GM12878 (cell line): Measurements from ENCODE around the gene ASH1L. TPM values are rescaled to one million over a fixed set of nuclear protein-coding genes. Genes with fewer than 3 reads are reported as not detected.

Experiments
- ATAC-seq: fragments of 200-7000 bp; cut with Tn5 transposase; 3 replicates; pipeline ENCODE4 v1.9.1; 2020; ENCODE audit warnings: mild to moderate bottlenecking, moderate library complexity
- BruUV-seq: library from RNA; stranded (reverse); fragments of 400-500 nt; replicated peaks from 2 replicates; lab custom pipeline; 2021; lab: Mats Ljungman, UMichigan
- CTCF ChIA-PET: fragments of 300-600 bp; sonication (Branson Sonifier 250); formaldehyde crosslinking; extraction: SDS; loops from one replicate; lab custom pipeline; 2021; ENCODE audit warnings: inconsistent platforms; lab: Yijun Ruan, JAX
- POLR2A ChIA-PET: fragments of 350-600 bp; formaldehyde crosslinking; extraction: SDS; loops from one replicate; lab custom pipeline; 2021; ENCODE audit warnings: inconsistent platforms; lab: Charles Lee
- RAD21 ChIA-PET: fragments of 300-600 bp; sonication (Branson Sonifier 250); formaldehyde crosslinking; loops from one replicate; lab custom pipeline; 2023; ENCODE audit warnings: antibody characterized with exemption; ENCODE audit not compliant: unreplicated experiment; lab: Charles Lee
- SMC1A ChIA-PET: fragments of 300-600 bp; sonication (Branson Sonifier 250); formaldehyde crosslinking; loops from one replicate; lab custom pipeline; 2023; ENCODE audit not compliant: unreplicated experiment, uncharacterized antibody; lab: Charles Lee
- DNase-seq: peaks from one replicate; pipeline ENCODE4 v3.0.0-alpha.2; 2011; ENCODE audit warnings: low read depth, low spot score
- FAIRE-seq: peaks from 3 replicates; lab custom pipeline; 2011; peaks lifted over from hg19 to GRCh38; lab: Jason Lieb, UNC
- H2AFZ ChIP-seq: 2 replicates; pipeline ENCODE4 v1.6.0; 2011; ENCODE audit warnings: low read depth, low read length, control low read depth; ENCODE audit not compliant: control insufficient read depth
- H3K27ac ChIP-seq: 2 replicates; pipeline ENCODE4 v1.5.1; 2011; ENCODE audit warnings: control low read depth; ENCODE audit not compliant: control insufficient read depth, insufficient read depth
- H3K27me3 ChIP-seq, 2 experiments: replicated peaks in 1 of 2; 2 replicates each; pipeline versions ENCODE4 v1.6.0 to v1.6.1; 2011; ENCODE audit warnings: low read length in 1 of 2; ENCODE audit not compliant: control insufficient read depth in 2 of 2, insufficient read depth in 2 of 2
- H3K36me3 ChIP-seq, 2 experiments: 2 replicates each; pipeline ENCODE4 v1.5.1; 2011; ENCODE audit warnings: low read length in 1 of 2; ENCODE audit not compliant: control insufficient read depth in 2 of 2, insufficient read depth in 2 of 2
- H3K4me1 ChIP-seq: 2 replicates; pipeline ENCODE4 v1.6.1; 2011; ENCODE audit warnings: mild to moderate bottlenecking, low read length, moderate library complexity, mixed read lengths; ENCODE audit not compliant: control insufficient read depth, insufficient read depth
- H3K4me2 ChIP-seq: 2 replicates; pipeline ENCODE4 v1.6.0; 2011; ENCODE audit warnings: control low read depth; ENCODE audit not compliant: control insufficient read depth, insufficient read depth
- H3K4me3 ChIP-seq: fragments of 200-600 bp; sonication (generic); 2 replicates; pipeline ENCODE4 v1.5.1; 2016
- H3K79me2 ChIP-seq: 2 replicates; pipeline ENCODE4 v1.6.0; 2011; ENCODE audit warnings: low read length; ENCODE audit not compliant: control insufficient read depth, insufficient read depth
- H3K9ac ChIP-seq: 2 replicates; pipeline ENCODE4 v1.8.0; 2011; ENCODE audit warnings: low read length, control low read depth, mixed read lengths; ENCODE audit not compliant: control insufficient read depth, insufficient read depth
- H3K9me3 ChIP-seq: replicated peaks from 3 replicates; pipeline ENCODE4 v1.5.1; 2011; ENCODE audit warnings: mild to moderate bottlenecking, low read length; ENCODE audit not compliant: control insufficient read depth, insufficient read depth
- H4K20me1 ChIP-seq: 2 replicates; pipeline ENCODE4 v1.6.0; 2011; ENCODE audit not compliant: control insufficient read depth, insufficient read depth
- CHD4 ChIP-seq: fragments of 200-600 bp; sonication (generic); IDR thresholded peaks from 2 replicates; pipeline ENCODE4 v1.6.1; 2016; ENCODE audit warnings: mild to moderate bottlenecking
- USF1 ChIP-seq: IDR thresholded peaks from 2 replicates; pipeline ENCODE4 v1.6.1; 2011; ENCODE audit warnings: borderline replicate concordance, low read depth, mild to moderate bottlenecking, moderate library complexity, mixed read lengths, low read length; ENCODE audit not compliant: insufficient read depth; ENCODE audit errors: extremely low read length
- WGBS: methylation state at CpG from one replicate; pipeline ENCODE4 v1.1.6; 2016; ENCODE audit warnings: low lambda C conversion rate; ENCODE audit not compliant: insufficient replicate concordance, insufficient coverage; ENCODE audit errors: missing lambda C conversion rate; 5-methylcytosine and 5-hydroxymethylcytosine counted together
- in situ Hi-C: fragments of 300-500 bp; cut with MboI; formaldehyde crosslinking; loops from 9 replicates; pipeline ENCODE4 v1.14.3; 2018; ENCODE audit warnings: mixed read lengths
- intact Hi-C: fragments of 100-400 bp; cut with micrococcal nuclease; formaldehyde crosslinking; loops from one replicate; pipeline ENCODE4 v1.14.2; 2022; ENCODE audit not compliant: unreplicated experiment
- polyA plus RNA-seq, 11 experiments: library from polyadenylated mRNA; depleted of rRNA in 4 of 11; unstranded in 6 of 11; stranded (reverse) in 5 of 11; fragments of >200 nt; fragmentation: Nextera tagmentation in 4 of 11; fragmentation: Illumina TruSeq in 1 of 11; extraction: Ambion mirVana in 4 of 11; extraction: Trizol in 1 of 11; gene quantifications; 1 replicate in 1 of 11; 2 replicates in 10 of 11; pipeline versions ENCODE4 v1.2.1 to v1.2.3, GENCODE V29; 2011 to 2016; ENCODE audit warnings: inconsistent platforms in 2 of 11, missing spikeins in 2 of 11, low read depth in 1 of 11
- total RNA-seq, 4 experiments: library from RNA; depleted of rRNA in 3 of 4; stranded (reverse); fragments of >200 nt in 3 of 4; fragmentation: Illumina TruSeq in 1 of 4; extraction: Trizol in 1 of 4; gene quantifications; 2 replicates each; pipeline versions ENCODE4 v1.2.1 to v1.2.3, GENCODE V29; 2013 to 2021
- TF ChIP-seq, protein P1 (sequence below): fragments of 450-650 bp; IDR thresholded peaks from 2 replicates; pipeline ENCODE4 v1.6.1; 2017; ENCODE audit warnings: antibody characterized with exemption, mild to moderate bottlenecking, moderate library complexity

Gene ASH1L
- total and polyA plus RNA-seq, 10 of the 15 experiments (the other 5 are each of a cell fraction or from before 2014, with no cell fraction given) = 1.7 to 23.9 (median 16.6) TPM

- intact Hi-C loops = no loop called here
- Histone ChIP-seq H3K9ac (no peak overlapping the region), H4K20me1 (no peaks in the 10 kb centered on the region), H3K36me3 (no peaks in the 10 kb centered on the region), H3K27ac (no peak overlapping the region), H3K9me3 (no peaks in the 10 kb centered on the region), H3K4me3 (no peak overlapping the region), H3K4me2 (no peak overlapping the region), H3K27me3 (no peaks in the 10 kb centered on the region; a peak in 1 of 4 replicates), H2AFZ (no peak overlapping the region), H3K4me1 (peaks cover 3% of the 10 kb centered on the region; the same call in 1 of the 2 replicates), H3K79me2 (no peaks in the 10 kb centered on the region)
- no peak for ATAC-seq
- ChIA-PET CTCF (no interaction called here), SMC1A (interaction anchor here (1.0 kb wide), 1 partner anchor 18 kb away, joined by 3 read pairs; no protein-coding TSS in a partner anchor), POLR2A (interaction anchor here (0.5 to 1.3 kb wide), 3 partner anchors 11 to 37 kb away, joined by 4 to 8 read pairs (median 5); partner anchors contain the start of gene FDPS), RAD21 (no interaction called here)
- BruUV-seq = no TSS peak
- no peak for FAIRE-seq
- 74% methylated on average over 3 of the region's 3 CpGs for WGBS
- DNase-seq = no peak
- in situ Hi-C loops = no loop called here
- TF ChIP-seq CHD4 = no peak
- TF ChIP-seq, protein P1, sequence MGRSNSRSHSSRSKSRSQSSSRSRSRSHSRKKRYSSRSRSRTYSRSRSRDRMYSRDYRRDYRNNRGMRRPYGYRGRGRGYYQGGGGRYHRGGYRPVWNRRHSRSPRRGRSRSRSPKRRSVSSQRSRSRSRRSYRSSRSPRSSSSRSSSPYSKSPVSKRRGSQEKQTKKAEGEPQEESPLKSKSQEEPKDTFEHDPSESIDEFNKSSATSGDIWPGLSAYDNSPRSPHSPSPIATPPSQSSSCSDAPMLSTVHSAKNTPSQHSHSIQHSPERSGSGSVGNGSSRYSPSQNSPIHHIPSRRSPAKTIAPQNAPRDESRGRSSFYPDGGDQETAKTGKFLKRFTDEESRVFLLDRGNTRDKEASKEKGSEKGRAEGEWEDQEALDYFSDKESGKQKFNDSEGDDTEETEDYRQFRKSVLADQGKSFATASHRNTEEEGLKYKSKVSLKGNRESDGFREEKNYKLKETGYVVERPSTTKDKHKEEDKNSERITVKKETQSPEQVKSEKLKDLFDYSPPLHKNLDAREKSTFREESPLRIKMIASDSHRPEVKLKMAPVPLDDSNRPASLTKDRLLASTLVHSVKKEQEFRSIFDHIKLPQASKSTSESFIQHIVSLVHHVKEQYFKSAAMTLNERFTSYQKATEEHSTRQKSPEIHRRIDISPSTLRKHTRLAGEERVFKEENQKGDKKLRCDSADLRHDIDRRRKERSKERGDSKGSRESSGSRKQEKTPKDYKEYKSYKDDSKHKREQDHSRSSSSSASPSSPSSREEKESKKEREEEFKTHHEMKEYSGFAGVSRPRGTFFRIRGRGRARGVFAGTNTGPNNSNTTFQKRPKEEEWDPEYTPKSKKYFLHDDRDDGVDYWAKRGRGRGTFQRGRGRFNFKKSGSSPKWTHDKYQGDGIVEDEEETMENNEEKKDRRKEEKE = no peak
- TF ChIP-seq USF1 = no peak
- TF ChIP-seq, all 136 proteins: peak for 0
Observed at GRCh38 chr1:155296661-155297060, 265.9 kb downstream of the ASH1L start.
